NAMALWA (cell line): ENCODE results near the gene MEGF10.
A peak's percentile ranks its signal among the peaks of the same experiment; 100 is the strongest.

Experiments used
- DNase-seq: peaks from one replicate; pipeline ENCODE4 v3.0.0-alpha.2; 2015; ENCODE audit warnings: low spot score

Gene MEGF10

DNA sequence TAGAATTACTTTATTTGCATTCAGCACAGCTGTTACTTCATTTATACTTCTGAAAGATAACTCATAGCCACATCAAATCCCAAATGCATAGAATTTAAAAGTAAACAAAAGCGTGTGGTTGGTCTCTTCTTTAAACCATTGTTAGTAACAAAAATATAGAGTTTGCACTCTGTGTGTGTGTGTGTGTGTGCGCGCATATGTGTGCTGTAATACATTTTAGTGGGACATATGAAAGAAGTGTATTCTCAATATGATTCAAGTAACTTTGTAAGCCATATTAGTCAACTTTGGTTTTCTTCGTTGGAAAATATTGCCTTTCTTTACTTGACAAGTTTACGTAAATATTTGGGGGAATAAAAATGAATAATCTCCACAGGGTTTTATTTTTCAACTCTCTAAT is 120.8 kb downstream of the MEGF10 start:
- no peak for DNase-seq

DNA sequence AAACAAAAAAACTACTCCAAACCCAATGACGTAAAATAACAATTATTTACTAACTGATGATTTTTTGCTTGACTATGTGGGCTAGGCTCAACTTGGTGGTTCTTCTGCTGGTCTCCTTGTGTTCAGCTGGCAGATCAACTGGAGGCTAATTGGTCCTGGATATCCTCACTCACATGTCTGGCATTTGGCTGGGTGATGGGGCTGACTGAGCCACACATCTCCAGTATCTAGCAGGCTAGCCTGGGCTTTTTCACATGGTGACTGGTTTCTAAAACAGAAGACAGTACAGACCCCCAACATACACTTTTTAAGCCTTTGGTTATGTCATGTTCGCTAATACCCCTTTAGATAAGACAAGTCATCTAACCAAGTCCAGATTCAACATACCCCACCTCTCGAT is 122.1 kb downstream of the MEGF10 start:
- no peak for DNase-seq

DNA sequence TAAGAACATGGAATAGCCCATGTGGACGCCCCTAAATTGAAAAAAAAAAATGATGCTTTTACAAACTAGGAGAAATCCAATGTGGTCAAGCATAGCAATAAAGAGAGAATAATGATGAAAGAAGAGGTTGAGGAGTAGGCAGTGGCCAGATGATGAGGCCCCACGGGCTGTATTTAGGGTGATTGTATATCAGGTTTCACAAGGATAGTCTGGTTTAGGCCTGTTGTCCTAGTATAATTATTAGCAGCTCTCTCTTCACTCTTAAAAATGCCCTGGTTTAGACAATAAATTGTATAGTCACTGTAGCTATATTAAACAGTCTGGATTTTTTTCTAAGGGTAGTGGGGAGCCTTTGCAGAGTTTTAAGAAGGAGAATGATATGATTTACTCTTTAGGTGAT is 124.4 kb downstream of the MEGF10 start:
- DNase-seq: no peak

DNA sequence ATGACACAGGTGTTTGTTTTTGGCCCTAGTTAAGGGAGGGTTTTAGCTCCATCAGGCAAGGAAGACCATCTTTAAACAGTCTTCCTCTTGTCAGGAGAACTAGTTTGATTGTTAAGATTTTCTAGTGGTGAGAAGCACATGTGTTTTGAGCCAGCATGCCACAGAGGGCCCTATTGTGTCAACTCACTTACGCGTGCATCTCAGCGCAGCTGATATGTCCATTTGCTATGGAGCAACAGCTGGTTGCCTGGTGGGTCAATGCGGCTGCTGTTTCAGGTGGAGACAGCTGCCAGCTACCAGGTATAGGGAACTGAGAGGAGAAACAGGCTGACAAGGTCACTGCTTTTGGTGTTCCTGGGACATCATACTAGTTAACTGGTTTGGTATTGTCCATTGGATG is 126.3 kb downstream of the MEGF10 start:
- DNase-seq: no peak

DNA sequence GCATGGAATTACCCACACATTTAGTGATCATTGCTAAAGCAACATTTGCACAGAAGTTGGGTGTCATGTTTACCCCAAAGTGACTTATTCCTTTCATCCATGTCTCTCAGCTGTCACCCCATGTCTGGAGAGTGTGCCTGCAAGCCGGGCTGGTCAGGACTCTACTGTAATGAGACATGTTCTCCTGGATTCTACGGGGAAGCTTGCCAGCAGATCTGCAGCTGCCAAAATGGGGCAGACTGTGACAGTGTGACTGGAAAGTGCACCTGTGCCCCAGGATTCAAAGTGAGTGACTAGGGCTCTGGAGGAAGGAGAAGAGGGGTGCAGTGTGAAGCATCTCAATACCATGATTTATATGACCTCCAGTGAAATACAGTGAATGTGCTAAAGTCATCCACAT is 126.9 kb downstream of the MEGF10 start:
- no peak for DNase-seq

DNA sequence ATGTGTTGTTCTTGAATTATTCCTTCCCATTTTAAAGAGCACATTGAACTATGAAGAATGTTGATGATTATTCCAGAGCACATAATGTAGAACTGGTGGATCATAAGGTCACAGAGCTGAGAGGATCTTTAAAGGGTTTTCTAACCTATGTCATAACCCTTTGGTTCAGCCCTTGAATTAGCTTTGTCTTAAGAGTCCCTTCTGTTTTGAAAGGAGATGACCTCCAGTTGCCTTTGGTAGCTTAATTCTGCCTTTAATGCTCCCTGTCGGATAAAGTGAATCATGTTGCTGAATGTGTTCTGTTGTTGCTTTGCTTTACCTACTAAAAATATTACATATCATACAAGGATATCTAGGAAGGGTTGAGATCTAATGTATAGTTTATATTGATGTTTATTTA is 127.8 kb downstream of the MEGF10 start:
- DNase-seq: no peak

DNA sequence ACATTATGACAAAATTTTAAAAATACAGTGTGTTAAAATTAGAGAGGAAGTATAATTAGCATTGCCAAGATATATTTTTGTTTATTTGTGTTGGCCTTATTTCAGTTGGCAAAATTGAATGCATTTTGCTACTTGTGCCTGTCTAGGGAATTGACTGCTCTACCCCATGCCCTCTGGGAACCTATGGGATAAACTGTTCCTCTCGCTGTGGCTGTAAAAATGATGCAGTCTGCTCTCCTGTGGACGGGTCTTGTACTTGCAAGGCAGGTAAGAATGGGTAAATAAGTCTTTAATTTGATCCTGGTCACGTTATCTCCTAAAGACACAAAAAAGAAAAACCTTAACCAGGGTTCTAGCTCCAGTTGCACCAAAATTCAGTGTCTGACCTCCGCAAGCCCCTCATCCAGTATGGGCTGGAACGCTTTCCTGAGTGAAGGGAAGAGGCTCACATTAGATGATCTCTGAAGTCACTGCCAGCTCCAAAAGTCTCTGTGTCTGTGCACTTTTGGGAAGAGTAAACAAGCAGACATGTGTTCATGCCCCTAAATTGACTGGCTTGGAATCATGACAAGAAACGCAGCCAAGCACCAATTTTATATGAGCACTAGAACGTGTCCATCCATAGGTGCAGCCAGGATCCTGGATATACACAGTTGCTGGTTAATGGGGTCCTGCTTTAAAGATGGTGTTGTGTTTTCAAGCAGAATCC is 128.5 kb downstream of the MEGF10 start:
- no peak for DNase-seq

DNA sequence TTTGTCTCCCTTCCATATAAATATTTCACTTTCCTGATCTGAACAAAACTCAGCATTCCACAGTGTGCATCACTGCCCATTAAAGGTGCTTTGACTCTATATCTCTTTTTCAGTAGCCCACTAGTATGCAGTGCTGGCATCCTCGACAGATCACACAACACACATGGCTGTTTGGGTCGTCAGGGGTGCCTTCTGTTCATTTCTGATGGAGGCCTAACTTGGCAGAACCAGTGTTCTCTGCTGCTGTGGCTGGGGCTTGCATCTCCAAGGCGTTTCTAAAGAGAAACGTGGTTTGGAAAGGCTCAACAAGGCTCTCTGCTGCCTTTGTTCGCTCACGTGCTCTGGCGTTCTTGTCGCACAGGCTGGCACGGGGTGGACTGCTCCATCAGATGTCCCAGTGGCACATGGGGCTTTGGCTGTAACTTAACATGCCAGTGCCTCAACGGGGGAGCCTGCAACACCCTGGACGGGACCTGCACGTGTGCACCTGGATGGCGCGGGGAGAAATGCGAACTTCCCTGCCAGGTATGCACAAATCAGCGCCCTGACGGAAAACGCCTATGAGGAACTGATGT is 129.2 kb downstream of the MEGF10 start:
- DNase-seq: no peak

DNA sequence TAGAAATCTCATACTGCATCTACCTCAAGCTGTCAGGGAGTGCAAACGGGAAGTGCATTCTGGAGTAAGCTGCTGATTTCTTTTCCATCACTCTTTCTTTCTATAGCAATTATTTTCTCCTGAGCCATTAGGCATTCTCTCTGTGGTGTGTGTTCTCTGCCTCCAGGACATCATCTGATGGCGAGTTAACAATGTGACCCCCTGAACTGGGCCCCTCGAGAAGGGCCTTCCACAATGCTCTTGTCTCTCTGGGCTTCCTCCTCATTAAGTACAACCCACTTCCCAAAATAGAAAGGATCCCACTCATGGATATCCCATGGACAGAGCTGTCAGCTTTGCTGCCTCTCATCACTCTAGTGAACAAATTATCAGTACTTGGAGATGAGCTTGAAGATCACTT is 130.2 kb downstream of the MEGF10 start:
- DNase-seq: no peak

DNA sequence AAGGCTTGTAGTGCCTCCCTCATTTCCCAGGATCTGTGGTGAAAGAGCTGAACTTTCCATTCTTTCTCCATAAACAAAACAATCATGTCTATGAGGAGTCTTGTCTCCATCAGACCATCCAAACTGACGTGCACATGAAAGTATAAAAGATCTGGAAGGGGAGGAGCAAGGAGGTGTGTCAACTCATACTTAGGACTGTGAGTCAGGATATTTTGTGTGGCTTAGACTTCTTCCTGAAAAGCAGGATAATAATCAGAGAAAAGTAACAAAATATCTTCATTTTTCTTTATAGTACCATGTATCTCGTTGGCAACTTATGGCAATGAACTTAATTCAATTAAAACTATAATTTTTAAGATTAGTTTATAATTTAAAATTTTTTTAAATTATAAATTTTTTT is 130.9 kb downstream of the MEGF10 start:
- no peak for DNase-seq

DNA sequence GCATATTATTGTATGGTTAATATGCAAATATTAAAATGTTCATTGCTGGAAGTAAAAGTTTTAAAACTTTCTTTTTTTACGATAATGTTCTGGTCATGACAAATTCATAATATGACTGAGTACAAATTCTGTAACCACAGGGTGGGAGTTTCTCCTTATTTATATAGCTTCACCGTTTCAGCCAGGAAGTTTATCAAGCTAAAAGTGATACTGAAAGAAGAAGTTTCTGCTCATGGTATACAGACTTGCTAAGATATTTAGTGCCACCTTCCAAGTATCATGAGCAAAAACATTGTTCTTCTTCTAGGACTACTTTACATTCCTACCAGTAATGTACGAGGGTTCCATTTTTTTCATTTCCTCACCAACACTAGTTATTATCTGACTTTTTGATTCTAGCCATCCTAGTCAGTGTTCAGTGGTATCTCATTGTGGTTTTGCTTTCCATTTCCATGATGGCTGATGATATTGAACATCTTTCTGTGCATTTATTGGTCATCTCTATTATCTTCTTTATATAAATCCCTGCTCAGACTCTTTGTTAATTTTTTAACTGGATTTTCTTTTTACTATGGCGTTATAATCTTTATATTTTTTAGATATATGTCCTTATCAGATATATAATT is 132.7 kb downstream of the MEGF10 start:
- DNase-seq: peak; percentile 11

DNA sequence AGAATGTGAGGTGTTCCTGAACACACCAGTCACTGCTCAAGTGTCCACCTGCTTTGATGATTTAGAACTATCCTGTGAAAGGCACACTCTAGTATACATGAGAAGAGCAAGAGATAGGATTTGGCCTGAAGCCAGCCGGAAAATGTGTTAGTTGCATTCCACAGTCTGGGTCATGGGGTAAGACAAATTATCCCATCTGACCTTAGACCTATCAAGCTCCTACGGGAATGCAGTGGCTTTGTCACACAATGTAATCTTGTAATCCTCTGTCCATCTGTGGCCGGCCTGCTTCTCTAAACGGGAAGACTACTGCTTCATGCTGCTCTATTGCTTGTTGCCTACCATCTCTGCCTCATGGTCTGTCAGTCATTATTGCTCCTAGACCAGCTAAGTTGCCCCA is 134.4 kb downstream of the MEGF10 start:
- DNase-seq: no peak

DNA sequence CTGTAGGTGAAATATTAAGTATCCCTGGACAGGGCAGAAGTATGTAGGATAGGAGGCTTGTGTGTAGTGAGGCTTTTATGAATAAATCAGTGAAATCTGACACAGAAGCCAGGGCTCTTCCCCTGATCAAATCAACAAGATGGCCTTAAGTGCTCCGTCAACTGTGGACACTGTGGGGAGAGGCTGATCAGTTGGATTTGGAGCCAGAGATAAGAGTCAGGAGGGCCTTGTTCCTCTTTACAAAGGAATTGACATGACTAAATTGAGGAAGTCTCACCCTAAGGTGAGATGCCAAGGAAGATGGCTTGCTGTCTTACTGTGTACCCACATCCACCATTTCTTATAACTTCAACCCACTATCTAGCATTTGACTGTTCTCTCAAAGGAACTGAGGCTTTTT is 135.3 kb downstream of the MEGF10 start:
- DNase-seq: no peak

DNA sequence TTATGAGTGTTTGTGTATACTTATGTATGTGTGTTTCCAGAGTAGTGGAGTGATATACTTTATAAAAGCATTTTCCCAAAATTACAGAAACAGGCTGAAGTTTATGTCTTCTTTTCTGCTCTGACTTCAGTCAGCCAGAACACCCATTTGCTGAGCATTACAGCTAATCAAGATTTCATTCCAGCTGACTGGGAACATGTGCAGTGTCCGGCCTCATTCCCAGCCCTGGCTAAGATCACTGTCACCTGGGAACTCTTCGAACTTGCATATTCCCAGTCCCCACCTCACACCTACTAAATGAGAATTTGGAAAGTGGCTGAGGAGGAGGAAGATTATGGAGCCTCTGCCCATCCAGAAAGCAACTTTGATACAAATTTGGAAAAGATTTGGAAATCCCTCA is 136.1 kb downstream of the MEGF10 start:
- no peak for DNase-seq

DNA sequence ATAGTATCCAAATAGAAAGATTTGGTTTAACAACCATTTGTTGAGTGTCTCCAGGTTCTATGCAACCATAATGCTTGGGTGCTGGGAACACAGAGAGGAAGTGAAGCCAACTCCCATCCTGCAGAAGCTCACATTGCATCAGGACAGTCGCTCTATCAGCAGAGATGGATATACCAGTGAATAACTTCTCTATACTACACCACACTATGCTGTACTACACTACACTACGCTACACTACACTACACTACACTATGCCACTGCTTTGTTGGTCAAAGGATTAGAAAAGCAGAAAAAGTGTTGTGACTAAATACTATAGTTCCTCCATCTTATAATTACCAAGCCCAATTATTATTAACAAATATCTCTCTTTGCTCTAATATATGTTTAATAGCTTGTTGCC is 137.7 kb downstream of the MEGF10 start:
- DNase-seq: no peak

DNA sequence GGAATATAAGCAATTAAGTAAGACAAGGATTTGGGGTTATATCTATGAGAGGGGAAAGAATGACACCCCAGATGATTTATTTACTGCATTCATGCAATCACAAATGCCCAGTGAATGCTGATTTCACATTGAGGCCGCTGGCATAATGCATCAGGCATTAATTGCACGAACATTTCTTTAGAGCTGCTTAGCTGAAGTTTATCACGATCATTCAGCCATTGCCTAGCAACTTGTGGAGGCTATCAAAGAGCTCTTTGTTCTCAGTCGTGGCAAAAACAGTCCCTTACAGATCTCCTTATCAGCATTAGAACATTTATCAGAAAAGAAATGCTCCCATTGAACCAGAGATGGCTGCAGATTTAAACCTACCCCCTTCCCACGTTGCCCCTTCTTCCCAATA is 138.2 kb downstream of the MEGF10 start:
- DNase-seq: no peak

DNA sequence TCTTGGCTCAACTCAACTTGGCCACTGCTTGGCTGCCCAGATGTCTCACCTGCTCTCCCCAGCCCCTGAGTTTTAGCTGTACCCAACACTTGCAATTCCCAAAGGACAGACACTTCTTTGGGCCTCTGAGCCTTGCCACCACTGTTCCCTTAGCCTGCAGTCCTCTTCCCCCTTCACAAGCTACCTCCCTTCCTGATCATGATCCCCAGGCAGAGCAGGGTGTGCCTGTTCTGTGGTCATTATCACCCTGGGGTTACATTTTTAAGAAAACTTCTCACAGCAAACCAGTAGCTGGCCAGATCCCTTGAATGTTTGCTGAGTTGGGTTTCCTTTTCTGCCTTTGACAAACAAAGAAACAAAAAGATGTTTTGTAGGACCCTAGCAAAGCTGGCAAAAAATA is 139.3 kb downstream of the MEGF10 start:
- no peak for DNase-seq

DNA sequence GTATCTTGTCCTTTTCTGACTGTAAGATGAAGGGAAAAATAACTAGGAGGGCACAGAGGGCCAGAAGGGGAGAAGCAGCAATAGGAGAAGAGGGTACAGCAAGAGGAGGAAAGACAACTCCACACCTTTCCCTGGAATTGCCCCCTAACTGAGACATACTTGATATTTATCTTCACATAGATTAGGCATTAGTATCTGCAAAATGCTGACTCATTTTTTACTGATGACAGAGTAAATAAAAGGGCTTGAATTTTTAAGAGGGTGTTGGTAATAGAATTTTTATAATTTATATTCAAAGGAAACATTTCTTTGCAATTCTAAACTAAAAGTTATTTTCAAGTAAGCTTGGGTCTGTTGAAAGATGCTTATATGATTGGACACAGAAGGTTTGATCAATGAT is 140.0 kb downstream of the MEGF10 start:
- no peak for DNase-seq

DNA sequence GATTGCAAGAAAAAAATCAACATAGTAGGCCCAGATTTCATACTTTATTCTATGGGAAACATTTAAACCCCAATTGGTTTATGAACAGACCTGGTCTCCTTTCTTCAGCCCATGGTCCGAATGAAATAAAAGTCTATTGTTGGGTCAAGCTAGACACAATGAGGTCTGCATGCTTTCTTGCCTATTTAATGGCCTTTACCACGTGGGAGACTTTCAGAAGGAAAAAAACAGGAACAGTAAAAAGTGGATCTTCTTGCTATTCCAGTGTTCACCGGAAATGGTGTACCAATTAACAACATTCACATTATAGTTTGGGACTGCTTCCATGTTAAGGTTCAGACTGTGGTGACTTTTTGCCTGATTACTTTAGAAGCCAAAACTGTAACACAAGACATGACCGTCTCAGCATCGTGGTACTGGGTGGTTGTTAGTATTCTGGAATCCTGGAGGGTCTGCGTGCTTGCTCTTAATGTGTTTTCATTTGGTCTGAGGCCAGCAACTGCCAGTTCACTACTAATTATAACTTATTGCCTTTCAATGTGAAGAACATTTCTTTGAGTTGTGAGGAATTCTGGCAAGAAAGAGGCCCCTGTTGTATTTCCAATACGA is 141.5 kb downstream of the MEGF10 start:
- no peak for DNase-seq

DNA sequence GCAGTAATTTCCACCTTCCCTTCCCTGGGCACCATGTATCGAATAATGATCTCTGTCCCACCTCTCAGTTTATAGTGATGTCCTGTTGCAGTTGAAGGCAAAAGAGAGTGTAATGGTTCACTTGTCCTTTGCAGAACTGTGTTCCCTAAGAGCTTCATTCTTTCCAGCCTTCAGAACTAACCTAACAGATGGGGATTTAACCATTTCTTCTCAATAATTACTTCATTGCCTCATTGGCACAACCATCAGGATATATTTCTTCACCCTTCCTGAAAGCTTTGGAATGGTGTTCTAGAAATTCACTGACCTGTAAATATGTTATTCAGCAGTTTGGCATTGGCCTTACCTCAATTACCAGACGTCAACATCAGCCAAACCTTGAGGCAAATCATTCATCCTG is 142.9 kb downstream of the MEGF10 start:
- DNase-seq: no peak

DNA sequence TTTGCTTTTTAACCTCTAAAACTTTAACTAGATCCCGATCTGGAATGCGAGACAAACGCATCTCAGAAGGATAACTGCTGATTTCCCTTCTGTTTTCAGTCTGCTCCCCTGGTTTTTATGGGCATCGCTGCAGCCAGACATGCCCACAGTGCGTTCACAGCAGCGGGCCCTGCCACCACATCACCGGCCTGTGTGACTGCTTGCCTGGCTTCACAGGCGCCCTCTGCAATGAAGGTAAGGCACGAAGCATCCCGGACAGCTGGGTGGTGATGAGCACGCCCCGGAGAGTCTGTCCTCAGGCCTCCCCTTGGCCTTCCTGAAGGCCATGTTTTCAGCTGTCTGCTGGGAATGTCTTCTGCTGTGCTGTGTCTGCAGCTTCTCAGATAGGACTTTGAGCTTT is 144.0 kb downstream of the MEGF10 start:
- no peak for DNase-seq

DNA sequence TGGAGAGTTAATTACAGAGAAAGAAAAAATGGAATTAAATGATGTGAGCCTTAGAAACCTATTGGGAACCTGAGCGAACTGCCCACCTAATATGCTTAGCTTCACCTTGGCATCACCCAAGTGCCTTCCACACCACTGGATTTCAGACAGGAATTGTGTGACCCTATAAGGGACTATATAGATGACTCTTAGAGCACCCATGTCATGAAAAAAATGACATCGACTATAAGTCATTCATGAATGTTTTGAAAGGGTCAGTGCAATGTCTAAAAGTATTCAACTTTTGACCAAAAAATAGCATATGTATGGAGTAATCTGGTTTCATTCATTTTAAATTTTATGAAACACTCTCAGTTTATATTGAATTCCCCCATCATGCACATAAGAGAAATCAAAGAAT is 145.2 kb downstream of the MEGF10 start:
- no peak for DNase-seq

DNA sequence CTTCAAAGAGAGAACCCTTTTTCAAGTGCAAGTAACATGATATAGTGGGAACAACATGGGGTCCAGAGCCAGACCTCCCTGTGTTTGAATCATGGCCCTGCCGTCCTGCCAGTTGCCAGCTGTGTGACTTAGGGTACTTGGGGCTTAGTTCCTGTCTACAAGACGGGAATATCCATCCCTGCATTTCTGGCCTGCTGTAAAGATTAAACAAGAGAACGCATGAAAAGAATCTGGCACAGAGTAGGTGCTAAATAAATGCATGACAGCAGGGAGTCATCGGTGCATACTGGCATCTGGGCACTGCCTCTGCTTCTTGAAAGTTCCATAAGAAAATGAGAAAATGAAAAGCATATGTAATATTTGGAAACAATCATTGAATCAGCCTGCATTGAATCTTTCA is 149.0 kb downstream of the MEGF10 start:
- DNase-seq: no peak

DNA sequence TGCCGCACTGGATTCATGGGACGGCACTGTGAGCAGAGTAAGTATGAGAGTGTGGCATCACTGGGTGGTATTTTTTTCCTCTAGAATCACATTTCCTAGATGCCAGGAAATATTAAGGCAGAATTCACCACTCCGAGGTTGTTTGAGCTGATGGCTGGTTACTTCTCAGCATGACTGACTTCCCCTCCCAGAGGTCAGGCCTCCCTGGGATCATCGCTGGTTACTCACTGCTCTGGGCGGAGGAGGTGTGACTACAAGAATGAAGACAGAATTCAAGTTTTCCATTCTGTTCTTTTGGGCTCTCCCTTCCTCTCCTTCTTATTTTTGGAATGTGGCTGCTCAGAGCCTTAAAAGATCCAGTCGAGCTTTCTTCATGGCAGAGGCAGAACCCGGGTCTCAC is 150.2 kb downstream of the MEGF10 start:
- no peak for DNase-seq
